Measurements from ENCODE around the gene B4GALNT1. TPM values are rescaled to one million over a fixed set of nuclear protein-coding genes. Genes with fewer than 3 reads are reported as not detected.

The B4GALNT1 gene
- total RNA-seq, 2 donors from 2014 or later = 0.32 to 0.88 TPM

- H3K4me3 ChIP-seq = peak overlapping the region; percentile 45
- no peaks in the 10 kb centered on the region for H3K4me1 ChIP-seq
Observed at GRCh38 chr12:57611827-57612710, 20.9 kb downstream of the B4GALNT1 start.

GRCh38 chr12:57611108-57611826, 21.7 kb downstream of the B4GALNT1 start, which contains the start of gene ARHGEF25:
Gene ARHGEF25, plus strand, starts transcription at chr12:57611435. Its CDS starts 460 bp downstream, at chr12:57611895.
- peak within 1 kb of the TSS; percentile 60 for H3K27ac ChIP-seq
- peak within 1 kb of the TSS; percentile 45 for H3K4me3 ChIP-seq
- intact Hi-C loops (cut with DNase I) = no loop called here
- peak; percentile 51 for DNase-seq
- peaks cover 24% of the 10 kb centered on the region for H3K27me3 ChIP-seq
- H3K4me1 ChIP-seq = no peaks in the 10 kb centered on the region
- no peak for TF ChIP-seq CTCF (IDR thresholded peaks at IDR 0.05)
- H3K9me3 ChIP-seq = no peaks in the 10 kb centered on the region
- peak within 1 kb of the TSS; percentile 35 to 76 for H3K9ac ChIP-seq (ENCODE audit: low read depth in 2 of 2, low read length in 2 of 2)
- H3K36me3 ChIP-seq = no peaks in the 10 kb centered on the region

More at GRCh38 chr12:57611827-57612710, 20.9 kb downstream of the B4GALNT1 start:
- H3K36me3 ChIP-seq = no peaks in the 10 kb centered on the region
- no peaks in the 10 kb centered on the region for H3K9me3 ChIP-seq
- intact Hi-C loops (cut with DNase I) = no loop called here
- H3K27ac ChIP-seq = peak overlapping the region; percentile 60
- no peak for TF ChIP-seq CTCF (IDR thresholded peaks at IDR 0.05)
- H3K9ac ChIP-seq (ENCODE audit: low read depth in 2 of 2, low read length in 2 of 2) = peak overlapping the region in 1 of 2 donors; percentile 12
- peaks cover 24% of the 10 kb centered on the region for H3K27me3 ChIP-seq
- DNase-seq = no peak

DNA sequence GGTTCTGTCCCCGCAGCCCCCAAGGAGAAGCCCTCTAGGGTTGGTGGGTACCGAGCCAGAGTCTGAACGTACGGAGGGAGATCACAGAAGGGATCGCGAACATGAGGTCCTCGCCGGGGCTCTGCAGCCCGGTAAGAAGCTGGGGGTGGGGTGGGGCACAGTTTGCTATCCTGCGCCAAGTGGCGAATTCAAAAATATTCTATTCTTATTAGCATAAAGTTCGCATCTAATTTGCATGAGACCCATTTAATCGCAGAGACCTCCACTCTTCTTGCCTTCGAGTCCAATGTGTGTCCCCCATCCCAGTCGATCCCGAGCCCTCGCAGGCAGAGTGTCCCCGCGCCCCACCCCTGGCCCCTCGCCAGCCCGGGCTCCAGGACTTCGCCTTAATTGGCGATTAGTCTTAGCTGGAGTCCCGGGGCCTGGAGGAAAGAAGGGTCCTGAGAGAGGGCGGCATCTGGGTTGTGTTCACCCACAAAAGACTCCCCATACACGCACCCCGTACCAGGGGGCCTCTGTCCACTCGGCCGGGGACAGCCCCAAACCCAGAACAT, 22.4 kb downstream of the B4GALNT1 start:
- Histone ChIP-seq H3K4me1 (no peaks in the 10 kb centered on the region), H3K9me3 (no peaks in the 10 kb centered on the region), H3K4me3 (peak overlapping the region; percentile 45), H3K27me3 (peaks cover 24% of the 10 kb centered on the region), H3K9ac (ENCODE audit: low read depth in 2 of 2, low read length in 2 of 2) (peak overlapping the region; percentile 35 to 63), H3K27ac (peak overlapping the region; percentile 60), H3K36me3 (no peaks in the 10 kb centered on the region)
- intact Hi-C loops (cut with DNase I) = no loop called here
- peak; percentile 45 for DNase-seq
- TF ChIP-seq CTCF (IDR thresholded peaks at IDR 0.05) = no peak

- Histone ChIP-seq H3K4me3 (no peak overlapping the region), H3K9ac (ENCODE audit: low read depth in 2 of 2, low read length in 2 of 2) (peak overlapping the region; percentile 29 to 63), H3K27ac (peak overlapping the region; percentile 60), H3K9me3 (no peaks in the 10 kb centered on the region), H3K36me3 (no peaks in the 10 kb centered on the region), H3K4me1 (no peaks in the 10 kb centered on the region), H3K27me3 (peaks cover 24% of the 10 kb centered on the region)
- intact Hi-C loops (cut with DNase I) = no loop called here
- DNase-seq = no peak
- TF ChIP-seq CTCF (IDR thresholded peaks at IDR 0.05) = no peak
Observed at GRCh38 chr12:57609781-57610553, 23.0 kb downstream of the B4GALNT1 start.

Measured in colonic mucosa (tissue), 4 donors.